Measurements from ENCODE around the gene TMEM161B.
A peak's percentile ranks its signal among the peaks of the same experiment; 100 is the strongest.
"Not testable (repeated sequence)": the region's sequence is repeated elsewhere in the genome, so short reads cannot be mapped to it uniquely, and the experiment has no call there.

TMEM161B gene

GRCh38 chr5:88268385-88269184, at the start of gene TMEM161B:
Gene TMEM161B (minus strand): TSS chr5:88268845. CDS start chr5:88268723, 122 bp downstream.
- DNase-seq (ENCODE audit: low spot score) = peak; percentile 95

- no peak for DNase-seq (ENCODE audit: low spot score)
These were observed 35.7 kb upstream of the TMEM161B start for GRCh38 chr5:88304356-88304755.

DNA sequence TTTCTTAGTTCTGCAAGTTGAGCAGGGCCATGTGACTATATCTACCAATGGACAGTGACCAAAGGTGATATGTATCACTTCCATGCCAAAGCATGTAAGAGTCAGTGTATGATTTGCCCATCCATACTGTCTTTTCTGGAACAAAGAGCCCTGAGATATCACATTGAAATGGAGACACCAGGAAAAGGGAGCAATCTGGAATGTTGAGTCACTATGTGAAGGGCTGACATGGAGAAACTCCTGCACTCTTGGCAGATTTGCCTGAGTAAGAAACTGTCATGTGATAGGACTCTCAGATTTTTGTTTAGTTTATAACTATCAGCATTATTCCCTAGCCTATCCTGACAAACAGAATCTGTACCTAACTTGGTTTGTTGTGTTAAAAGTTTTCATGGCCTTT, 29.8 kb upstream of the TMEM161B start:
- no peak for DNase-seq (ENCODE audit: low spot score)

DNA sequence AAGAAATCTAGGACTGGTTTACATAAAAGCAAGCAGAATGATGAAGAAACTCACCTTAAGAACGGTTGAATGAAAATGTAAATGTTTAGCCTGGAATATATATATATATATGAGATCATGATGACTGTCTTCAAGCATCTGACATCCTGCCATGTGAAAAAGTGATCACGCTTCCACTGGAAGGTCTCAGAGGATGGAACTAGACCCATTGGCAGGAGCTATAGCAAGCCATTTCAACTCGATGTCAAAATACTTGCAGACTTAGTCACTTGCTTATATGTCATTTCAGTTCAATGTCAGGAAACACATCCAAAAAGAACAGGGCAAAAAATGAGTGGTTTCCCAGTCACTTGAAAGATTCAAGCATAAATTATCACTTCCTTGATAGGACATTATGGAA, 22.2 kb upstream of the TMEM161B start:
- DNase-seq (ENCODE audit: low spot score) = no peak

- no peak for DNase-seq (ENCODE audit: low spot score)
These were observed 20.0 kb upstream of the TMEM161B start for GRCh38 chr5:88288528-88289197.

DNA sequence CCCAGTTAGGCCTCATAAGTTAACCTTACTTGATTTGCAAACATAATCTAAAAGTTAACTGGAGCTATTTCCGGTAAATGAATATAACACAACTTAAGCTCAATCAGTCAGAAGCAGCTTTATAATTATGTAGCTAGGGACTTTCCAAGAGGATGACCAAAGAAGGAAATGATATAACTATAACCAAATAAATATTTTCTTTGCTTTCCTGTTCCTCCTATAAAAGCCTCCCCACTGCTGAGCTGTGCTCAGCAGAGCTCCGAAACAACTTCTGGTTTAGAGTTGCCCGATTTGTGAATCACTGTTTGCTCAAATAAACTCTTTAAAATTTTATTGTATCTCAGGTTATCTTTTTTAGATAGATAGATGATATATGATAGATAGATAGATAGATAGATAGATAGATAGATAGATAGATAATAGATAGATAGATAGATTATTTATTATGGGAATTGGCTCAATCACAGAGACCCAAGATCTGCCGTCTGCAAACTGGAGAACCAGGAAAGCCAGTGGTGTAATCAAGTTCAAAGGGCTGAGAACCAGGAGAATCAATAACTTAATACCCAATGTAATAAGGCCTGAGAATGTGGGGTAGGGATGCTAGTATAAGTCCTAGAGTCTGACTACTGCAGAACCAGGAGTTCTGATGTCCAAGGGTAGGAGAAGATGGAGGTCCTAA, 19.3 kb upstream of the TMEM161B start:
- no peak for DNase-seq (ENCODE audit: low spot score)

DNA sequence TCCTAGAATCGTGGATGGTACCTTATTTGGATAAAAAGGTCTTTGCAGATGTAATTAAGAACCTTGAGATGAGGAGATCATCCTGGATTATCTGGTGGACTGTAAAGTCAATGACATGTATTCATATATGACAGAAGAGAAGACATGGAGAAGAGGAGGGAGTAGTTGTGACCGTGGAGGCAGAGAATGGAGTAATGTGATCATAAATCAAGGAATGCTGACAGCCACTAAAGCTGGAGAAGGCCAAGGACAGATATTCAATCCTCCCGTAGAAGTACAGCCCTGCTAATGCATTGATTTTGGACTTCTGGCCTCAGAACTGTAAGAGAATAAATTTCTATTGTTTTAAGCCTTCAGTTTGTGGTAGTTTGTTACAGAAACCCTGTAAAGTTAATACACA, 18.7 kb upstream of the TMEM161B start:
- no peak for DNase-seq (ENCODE audit: low spot score)

DNA sequence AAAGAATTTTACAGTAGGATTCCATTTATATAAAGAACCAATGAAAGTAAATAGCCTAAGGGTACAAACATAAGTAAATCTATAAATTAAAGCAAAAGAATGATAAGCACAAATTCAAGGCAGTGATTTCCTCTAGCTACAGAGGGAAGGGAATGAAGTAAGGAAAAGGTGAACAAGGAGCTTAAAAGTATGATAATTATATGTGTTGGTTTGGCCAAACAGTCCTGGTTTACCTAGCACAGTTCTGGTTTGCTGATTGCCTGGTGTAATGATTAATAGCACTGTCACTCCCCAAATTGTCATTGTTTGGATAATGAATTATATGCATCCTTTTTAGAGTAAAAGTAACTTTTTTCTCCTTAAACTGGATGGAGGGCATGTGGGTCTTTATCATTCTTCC, 15.0 kb upstream of the TMEM161B start:
- no peak for DNase-seq (ENCODE audit: low spot score)

- no peak for DNase-seq (ENCODE audit: low spot score)
These were observed 12.7 kb upstream of the TMEM161B start for GRCh38 chr5:88281322-88281721.

- no peak for DNase-seq (ENCODE audit: low spot score)
These were observed 10.9 kb upstream of the TMEM161B start for GRCh38 chr5:88279584-88279983.

GRCh38 chr5:88276378-88276777, 7.7 kb upstream of the TMEM161B start:
- DNase-seq (ENCODE audit: low spot score) = no peak

- no peak for DNase-seq (ENCODE audit: low spot score)
These were observed 6.9 kb upstream of the TMEM161B start for GRCh38 chr5:88275581-88275980.

DNA sequence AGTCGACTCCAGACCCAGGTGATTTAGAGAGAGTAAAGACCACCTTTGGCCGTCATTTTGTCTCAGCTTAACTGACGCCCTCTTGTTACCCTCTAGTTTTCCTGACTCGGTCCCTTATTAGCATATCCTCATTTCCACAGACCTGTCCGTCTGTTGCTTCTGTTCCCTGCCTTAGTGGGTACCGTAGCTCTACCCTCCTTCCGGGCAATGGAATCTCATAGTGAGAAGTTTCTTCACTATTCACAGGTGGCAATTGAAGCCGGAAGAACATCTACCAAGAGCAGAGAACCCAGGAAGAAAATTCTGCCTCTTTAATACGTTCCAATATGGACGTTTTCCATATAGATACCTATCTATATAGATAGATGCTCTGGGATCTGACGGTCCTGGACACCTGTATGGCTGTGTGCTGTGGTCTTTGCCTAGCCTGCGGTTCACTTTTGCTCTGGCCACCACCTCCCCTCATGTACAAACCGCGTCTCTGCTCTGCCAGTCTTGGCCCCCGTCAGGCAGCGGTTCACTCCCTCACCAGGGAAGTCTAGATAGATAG, 652 bp upstream of the TMEM161B start:
- DNase-seq (ENCODE audit: low spot score) = peak; percentile 31

- not testable (repeated sequence) for DNase-seq (ENCODE audit: low spot score)
These were observed 4.1 kb downstream of the TMEM161B start for GRCh38 chr5:88264565-88264964.

GRCh38 chr5:88263349-88263748, 5.3 kb downstream of the TMEM161B start:
- no peak for DNase-seq (ENCODE audit: low spot score)

DNA sequence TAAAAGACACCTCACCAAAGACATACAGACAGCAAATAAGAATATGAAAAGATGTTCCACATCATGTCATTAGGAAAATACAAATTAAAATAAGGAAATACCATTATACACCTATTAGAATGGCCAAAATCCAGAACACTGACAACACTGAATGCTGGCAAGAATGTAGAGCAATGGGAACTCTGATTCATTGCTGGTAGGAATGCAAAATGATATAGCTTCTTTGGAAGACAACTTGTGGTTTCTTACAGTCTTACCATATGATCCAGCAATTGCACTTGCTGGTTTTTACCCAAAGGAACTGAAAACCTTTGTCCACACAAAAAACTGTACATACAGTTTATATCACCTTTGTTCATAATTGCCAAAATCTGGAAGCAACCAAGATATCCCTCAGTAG, 6.5 kb downstream of the TMEM161B start:
- no peak for DNase-seq (ENCODE audit: low spot score)

DNA sequence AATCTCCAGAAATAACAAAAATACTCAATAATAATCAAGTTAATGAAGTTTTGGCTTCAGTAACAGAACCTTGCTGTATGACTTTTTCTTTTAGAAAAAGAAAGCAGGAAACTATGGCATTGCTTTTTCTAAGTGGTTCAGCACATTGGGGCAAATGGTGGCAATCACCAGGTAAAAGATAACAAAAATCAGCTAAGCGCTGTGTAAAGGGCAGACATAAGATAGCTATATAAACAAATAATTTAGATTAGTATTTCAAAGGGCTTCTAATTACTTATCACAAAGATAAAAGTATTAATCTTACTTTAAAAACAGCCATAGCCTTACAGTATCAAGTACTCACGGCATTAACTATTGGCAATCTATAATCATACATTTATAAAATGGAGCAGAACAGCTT, 10.0 kb downstream of the TMEM161B start:
- DNase-seq (ENCODE audit: low spot score) = no peak

DNA sequence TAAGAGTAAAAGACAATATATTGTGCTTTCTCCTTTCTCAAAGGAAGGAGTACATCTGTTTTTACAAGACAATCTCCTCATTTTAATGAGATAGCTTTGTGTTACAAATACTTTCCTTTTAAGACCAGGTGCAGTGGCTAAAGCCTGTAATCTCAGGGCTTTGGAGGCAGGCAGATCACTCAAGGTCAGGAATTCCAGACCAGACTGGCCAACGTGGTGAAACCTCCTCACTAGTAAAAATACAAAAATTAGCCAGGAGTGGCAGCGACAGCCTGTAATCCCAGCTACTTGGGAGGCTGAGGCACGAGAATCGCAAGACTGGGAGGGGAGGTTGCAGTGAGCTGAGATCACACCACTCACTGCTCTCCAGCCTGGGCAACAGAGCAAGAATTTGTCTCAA, 11.8 kb downstream of the TMEM161B start:
- DNase-seq (ENCODE audit: low spot score) = no peak

DNA sequence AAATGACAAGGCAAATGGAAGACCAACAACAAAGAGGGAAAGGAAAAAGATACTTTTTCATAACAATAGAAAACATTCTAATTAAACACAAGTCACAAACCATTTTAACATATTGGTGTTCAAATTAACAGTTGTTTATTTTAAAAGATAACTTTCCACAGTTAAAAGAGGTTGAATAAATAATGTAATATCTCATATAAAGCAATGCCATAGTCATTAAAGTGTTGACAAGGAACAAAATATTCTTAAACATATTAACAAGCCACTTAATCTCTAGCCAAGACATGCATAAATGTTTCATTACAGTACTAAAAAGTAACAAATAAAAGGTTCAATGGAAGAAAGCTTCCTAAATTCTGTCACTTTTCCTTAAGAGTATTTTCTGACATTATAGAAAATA, 12.6 kb downstream of the TMEM161B start:
- no peak for DNase-seq (ENCODE audit: low spot score)

DNA sequence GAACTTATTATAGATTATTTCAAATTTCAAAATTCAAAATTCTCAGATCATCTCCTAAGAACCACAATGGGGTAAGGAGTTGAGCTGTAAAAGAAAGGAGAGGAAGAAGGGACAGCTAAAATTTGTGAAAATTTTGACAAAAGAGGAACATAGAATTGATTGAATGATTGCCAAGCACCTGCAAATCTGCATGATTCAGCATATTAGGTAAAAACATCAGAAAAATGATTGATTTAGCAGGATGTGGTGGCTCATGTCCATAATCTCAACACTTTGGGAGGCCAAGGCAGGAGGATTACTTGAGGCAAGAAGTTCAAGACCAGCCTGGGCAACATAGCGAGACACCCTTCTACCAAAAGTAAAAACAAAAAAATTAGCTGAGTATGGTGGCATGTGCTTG, 14.3 kb downstream of the TMEM161B start:
- DNase-seq (ENCODE audit: low spot score) = no peak

DNA sequence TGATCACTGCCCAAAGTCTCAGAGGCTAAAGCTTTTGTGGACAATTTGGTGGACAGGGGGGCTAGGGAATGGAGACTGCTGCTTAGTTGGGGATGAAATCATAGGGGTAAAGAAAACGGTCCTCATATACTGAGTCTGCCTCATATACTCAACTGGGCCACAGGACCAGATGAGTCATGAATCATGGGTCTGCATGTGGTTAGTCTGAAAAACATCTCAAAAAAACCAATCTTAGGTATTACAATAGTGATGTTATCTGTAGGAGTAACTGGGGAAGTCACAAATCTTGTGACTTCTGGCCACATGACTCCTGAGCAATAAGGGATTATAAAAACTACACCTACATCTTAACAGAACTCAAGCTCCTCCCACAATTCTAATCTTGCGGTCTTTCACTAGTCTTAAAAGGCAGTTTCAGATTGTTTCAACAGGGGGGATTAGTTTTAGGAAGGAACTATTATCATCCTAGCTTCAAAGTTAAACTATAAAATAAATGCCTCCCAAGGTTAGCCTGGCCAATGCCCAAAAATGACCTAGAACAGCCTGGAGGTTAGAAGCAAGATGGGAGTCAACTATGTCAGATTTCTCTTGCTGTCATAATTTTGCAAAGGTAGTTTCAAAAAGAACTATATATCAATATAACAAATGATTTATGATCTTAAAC, 17.5 kb downstream of the TMEM161B start:
- peak; percentile 82 for DNase-seq (ENCODE audit: low spot score)

DNA sequence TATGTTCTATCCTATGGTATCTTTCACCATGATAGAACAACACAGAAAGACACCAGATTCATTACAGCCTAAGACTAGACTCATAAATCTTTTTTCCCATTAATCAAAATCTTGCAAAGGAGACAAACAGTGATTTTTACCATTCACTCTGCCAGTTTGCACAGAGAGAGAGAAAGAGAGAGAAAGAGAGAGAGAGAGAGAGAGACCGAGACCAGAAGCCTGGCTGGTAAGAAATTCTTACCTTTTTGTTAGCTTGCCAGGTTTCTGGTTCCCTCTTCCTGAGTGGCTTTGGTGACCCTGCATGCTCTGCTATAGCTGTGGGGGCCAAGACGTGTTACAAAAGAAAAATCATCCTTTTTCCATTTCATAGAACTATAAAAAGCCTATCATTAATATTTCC, 18.6 kb downstream of the TMEM161B start:
- no peak for DNase-seq (ENCODE audit: low spot score)
